ENCODE results near the gene BUB1.

GRCh38 chr2:110680709-110681108 lies 2.8 kb upstream of the BUB1 start:
- TF ChIP-seq POLR2A (IDR thresholded peaks at IDR 0.05) (no peak), CTCF (IDR thresholded peaks at IDR 0.05) (no peak)
